Peyer's patch (tissue), 4 donors: ENCODE data around the gene KIF25.

Experiments
- POLR2A ChIP-seq, 2 donors: fragments of 450-650 bp; IDR thresholded peaks; one replicate each; pipeline ENCODE4 v1.5.1; 2017; ENCODE audit warnings: antibody characterized with exemption in 2 of 2, mild to moderate bottlenecking in 2 of 2, moderate library complexity in 2 of 2
- TF ChIP-seq, protein P1 (sequence below), 6 experiments: fragments of 450-650 bp in 4 of 6; fragments of 200-600 bp in 2 of 6; sonication (generic) in 1 of 6; IDR thresholded peaks; one replicate each; pipeline ENCODE4 v1.5.1; 2017 to 2019; ENCODE audit warnings: antibody characterized with exemption in 6 of 6, mild to moderate bottlenecking in 3 of 6, moderate library complexity in 1 of 6

DNA sequence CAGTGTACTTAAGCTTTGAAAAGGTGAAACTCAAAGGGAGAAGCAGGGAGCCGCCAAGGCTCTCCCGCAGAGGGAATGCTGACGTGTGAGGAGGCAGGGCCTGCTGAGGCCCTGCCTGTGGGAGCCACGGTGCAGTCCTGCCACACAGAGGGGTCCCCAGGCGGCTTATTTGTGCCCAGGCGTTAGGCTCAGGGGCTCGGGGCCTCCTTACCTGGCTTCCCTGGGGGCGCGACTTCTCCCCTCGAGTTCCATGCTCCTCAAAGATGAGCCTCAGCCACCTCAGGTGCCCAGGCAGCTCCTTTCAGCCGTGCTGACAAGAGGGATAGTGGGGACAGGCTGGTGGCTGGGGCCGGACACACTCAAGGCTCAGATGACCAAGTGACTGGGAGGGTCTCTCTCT is 2.2 kb upstream of the KIF25 start:
- no peak for TF ChIP-seq POLR2A (IDR thresholded peaks at IDR 0.05)
- TF ChIP-seq, protein P1, sequence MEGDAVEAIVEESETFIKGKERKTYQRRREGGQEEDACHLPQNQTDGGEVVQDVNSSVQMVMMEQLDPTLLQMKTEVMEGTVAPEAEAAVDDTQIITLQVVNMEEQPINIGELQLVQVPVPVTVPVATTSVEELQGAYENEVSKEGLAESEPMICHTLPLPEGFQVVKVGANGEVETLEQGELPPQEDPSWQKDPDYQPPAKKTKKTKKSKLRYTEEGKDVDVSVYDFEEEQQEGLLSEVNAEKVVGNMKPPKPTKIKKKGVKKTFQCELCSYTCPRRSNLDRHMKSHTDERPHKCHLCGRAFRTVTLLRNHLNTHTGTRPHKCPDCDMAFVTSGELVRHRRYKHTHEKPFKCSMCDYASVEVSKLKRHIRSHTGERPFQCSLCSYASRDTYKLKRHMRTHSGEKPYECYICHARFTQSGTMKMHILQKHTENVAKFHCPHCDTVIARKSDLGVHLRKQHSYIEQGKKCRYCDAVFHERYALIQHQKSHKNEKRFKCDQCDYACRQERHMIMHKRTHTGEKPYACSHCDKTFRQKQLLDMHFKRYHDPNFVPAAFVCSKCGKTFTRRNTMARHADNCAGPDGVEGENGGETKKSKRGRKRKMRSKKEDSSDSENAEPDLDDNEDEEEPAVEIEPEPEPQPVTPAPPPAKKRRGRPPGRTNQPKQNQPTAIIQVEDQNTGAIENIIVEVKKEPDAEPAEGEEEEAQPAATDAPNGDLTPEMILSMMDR (IDR thresholded peaks at IDR 0.05), result no peak
